BLaER1 (cell line): ENCODE results near the gene HUS1B.

Experiments used
- H3K27ac ChIP-seq: shearing (Covaris generic); formaldehyde crosslinking; 2 replicates; pipeline ENCODE4 v1.8.1; 2022
- H3K27me3 ChIP-seq: shearing (Covaris generic); formaldehyde crosslinking; 2 replicates; pipeline ENCODE4 v1.8.1; 2022
- H3K36me3 ChIP-seq: shearing (Covaris generic); formaldehyde crosslinking; 2 replicates; pipeline ENCODE4 v1.8.1; 2022
- H3K4me1 ChIP-seq: shearing (Covaris generic); formaldehyde crosslinking; 2 replicates; pipeline ENCODE4 v1.8.1; 2022
- H3K4me2 ChIP-seq: shearing (Covaris generic); formaldehyde crosslinking; 2 replicates; pipeline ENCODE4 v1.8.1; 2022
- H3K4me3 ChIP-seq: shearing (Covaris generic); formaldehyde crosslinking; 2 replicates; pipeline ENCODE4 v1.8.1; 2022
- H3K9ac ChIP-seq: shearing (Covaris generic); formaldehyde crosslinking; 2 replicates; pipeline ENCODE4 v1.8.1; 2022
- H3K9me3 ChIP-seq: shearing (Covaris generic); formaldehyde crosslinking; 2 replicates; pipeline ENCODE4 v1.8.1; 2022
- H4K20me1 ChIP-seq: shearing (Covaris generic); formaldehyde crosslinking; 2 replicates; pipeline ENCODE4 v1.8.1; 2022
- Cebpa-rat ChIP-seq: shearing (Covaris generic); IDR thresholded peaks from 2 replicates; pipeline ENCODE4 v1.8.1; 2022

Gene HUS1B

DNA sequence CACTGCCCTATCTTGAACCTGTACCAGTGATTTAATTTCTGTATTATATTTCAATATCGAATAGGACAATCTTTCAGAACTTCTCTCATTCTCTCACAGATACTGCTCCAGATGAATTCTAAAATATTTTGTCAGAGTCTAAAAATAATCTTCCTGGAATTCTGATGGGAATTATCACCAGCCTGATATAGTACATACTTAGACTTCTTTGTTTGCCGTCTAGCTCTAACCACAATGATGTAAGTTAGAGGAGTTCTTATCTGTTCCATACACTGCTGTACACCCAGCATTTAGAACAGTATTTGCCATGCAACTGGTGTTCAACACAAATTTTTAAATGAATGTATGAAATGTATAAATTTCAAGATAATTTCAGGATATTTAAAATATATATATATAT is 1.3 kb upstream of the HUS1B start:
- peaks cover 6% of the 10 kb centered on the region for H3K4me1 ChIP-seq
- H3K4me2 ChIP-seq = no peak overlapping the region
- H3K27ac ChIP-seq = no peak overlapping the region
- peaks cover 19% of the 10 kb centered on the region for H3K36me3 ChIP-seq
- no peaks in the 10 kb centered on the region for H3K27me3 ChIP-seq
- H4K20me1 ChIP-seq = no peaks in the 10 kb centered on the region; the same call in 1 of the 2 replicates
- no peak for TF ChIP-seq Cebpa-rat
- H3K9ac ChIP-seq = no peak overlapping the region
- peaks cover 42% of the 10 kb centered on the region for H3K9me3 ChIP-seq
- no peak overlapping the region for H3K4me3 ChIP-seq

DNA sequence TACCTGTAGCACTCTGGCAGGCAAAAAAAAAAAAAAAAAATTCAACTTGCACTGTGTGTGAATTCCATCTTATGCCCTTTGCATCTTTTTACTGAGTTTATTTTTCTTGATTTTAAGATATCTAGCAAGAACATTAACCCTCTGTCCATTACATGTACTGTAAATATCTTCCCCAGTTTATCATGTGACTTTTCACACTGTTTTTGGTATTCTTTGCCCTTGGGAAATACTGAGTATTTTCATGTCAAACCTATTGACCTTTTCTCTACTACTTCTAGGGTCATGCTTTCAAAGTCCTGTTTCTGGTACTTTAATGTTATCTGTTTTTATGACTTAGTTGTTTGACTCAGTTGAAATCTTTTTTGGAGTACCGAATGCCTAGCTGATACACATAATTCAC is 843 bp upstream of the HUS1B start:
- peaks cover 39% of the 10 kb centered on the region for H3K9me3 ChIP-seq
- H3K4me1 ChIP-seq = peaks cover 6% of the 10 kb centered on the region
- no peak for TF ChIP-seq Cebpa-rat
- no peak overlapping the region for H3K9ac ChIP-seq
- no peaks in the 10 kb centered on the region; the same call in 1 of the 2 replicates for H4K20me1 ChIP-seq
- peaks cover 19% of the 10 kb centered on the region for H3K36me3 ChIP-seq
- no peak overlapping the region for H3K4me3 ChIP-seq
- H3K27ac ChIP-seq = no peak overlapping the region
- H3K27me3 ChIP-seq = no peaks in the 10 kb centered on the region
- H3K4me2 ChIP-seq = no peak overlapping the region

DNA sequence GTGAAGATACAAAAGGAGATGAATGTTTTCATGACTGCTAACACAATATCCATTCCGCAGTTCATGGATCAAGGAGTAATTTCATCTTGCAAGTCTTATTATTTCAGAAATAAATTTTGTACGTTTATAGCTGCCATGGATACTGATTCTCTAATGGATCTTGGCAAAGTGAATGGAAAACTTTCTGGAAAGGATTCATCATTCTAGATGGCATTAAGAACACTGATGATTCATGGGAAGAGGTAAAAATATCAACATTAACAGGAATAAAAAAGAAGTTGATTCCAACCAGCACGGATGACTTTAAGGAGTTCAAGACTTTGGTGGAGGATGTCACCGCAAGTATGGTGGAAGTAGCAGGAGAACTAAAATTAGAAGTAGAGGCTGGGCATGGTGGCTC is 2.8 kb downstream of the HUS1B start:
- no peak overlapping the region for H3K4me2 ChIP-seq
- no peak for TF ChIP-seq Cebpa-rat

DNA sequence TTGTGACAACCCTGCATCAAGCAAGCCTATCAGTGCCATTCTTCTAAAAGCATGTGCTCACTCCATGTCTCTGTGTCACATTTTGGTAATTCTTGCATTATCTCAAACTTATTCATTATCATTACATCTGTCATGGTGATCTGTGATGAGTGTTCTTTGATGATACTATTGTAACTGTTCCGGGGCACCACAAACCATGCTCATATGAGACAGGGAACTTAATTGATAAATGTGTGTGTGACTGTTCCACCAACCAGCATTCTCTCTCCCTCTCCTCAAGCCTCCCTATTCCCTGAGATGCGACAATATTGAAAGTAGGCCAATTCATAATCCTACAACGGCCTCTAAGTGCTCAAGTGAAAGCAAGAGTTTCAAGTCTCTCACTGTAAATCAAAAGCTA is 4.0 kb downstream of the HUS1B start:
- Histone ChIP-seq H4K20me1 (no peaks in the 10 kb centered on the region; the same call in 1 of the 2 replicates), H3K27me3 (no peaks in the 10 kb centered on the region), H3K9me3 (peaks cover 29% of the 10 kb centered on the region), H3K9ac (no peak overlapping the region), H3K4me2 (no peak overlapping the region), H3K36me3 (peaks cover 19% of the 10 kb centered on the region), H3K27ac (no peak overlapping the region), H3K4me3 (no peak overlapping the region), H3K4me1 (no peaks in the 10 kb centered on the region)
- TF ChIP-seq Cebpa-rat = no peak

More for the DNA sequence above, 2.8 kb downstream of the HUS1B start:
- H3K27ac ChIP-seq = no peak overlapping the region
- H3K9ac ChIP-seq = no peak overlapping the region
- no peak overlapping the region for H3K4me3 ChIP-seq
- H3K4me1 ChIP-seq = no peaks in the 10 kb centered on the region
- H3K36me3 ChIP-seq = peaks cover 19% of the 10 kb centered on the region
- H3K9me3 ChIP-seq = peaks cover 29% of the 10 kb centered on the region
- no peaks in the 10 kb centered on the region for H3K27me3 ChIP-seq
- no peaks in the 10 kb centered on the region; the same call in 1 of the 2 replicates for H4K20me1 ChIP-seq

DNA sequence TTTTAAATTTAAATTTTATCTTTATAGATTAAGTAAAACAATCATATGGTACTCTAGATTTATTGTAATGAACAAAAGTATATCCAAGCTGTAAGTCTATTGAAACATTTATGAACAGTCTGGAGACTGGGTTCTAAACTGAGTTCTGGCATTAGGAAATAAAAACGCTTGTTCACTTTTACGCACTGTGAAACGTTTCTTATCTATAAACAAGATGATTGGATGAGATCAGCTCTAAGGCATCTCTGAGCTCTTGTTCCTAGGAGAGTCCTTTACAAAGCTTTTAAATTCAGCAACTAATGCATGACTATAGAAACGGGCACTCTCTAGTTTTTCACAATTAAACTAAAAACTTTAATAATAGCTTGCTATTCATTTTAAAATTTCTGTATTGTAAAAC is 6.8 kb downstream of the HUS1B start:
- H3K27me3 ChIP-seq = no peaks in the 10 kb centered on the region
- H3K4me2 ChIP-seq = no peak overlapping the region
- no peak overlapping the region for H3K27ac ChIP-seq
- no peak overlapping the region for H3K9ac ChIP-seq
- no peaks in the 10 kb centered on the region for H3K4me1 ChIP-seq
- peaks cover 14% of the 10 kb centered on the region; the same call in 1 of the 2 replicates for H3K9me3 ChIP-seq
- no peaks in the 10 kb centered on the region; the same call in 1 of the 2 replicates for H4K20me1 ChIP-seq
- H3K4me3 ChIP-seq = no peak overlapping the region
- TF ChIP-seq Cebpa-rat = no peak
- peaks cover 5% of the 10 kb centered on the region; the same call in 1 of the 2 replicates for H3K36me3 ChIP-seq

DNA sequence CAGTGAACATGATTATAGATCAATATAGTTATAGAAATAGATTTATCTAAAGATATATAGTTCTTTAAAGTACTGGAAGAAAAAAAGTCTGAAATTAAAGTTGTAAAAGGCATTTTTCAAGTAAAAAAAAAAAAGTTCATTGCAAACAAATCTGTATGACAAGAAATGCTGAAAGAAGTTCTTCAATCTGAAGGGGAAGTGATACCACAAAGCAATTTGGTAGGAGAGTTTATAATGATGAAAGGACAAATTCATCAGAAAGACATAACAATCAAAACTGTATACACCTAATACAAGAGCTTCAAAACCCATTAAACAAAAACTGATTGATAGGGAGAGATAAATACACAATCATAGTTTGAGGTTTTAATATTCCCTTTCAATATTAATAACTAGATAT is 14.1 kb downstream of the HUS1B start:
- no peaks in the 10 kb centered on the region for H3K27me3 ChIP-seq
- no peak overlapping the region for H3K9ac ChIP-seq
- no peak overlapping the region for H3K4me2 ChIP-seq
- peaks cover 11% of the 10 kb centered on the region; the same call in 1 of the 2 replicates for H3K9me3 ChIP-seq
- H3K4me1 ChIP-seq = no peaks in the 10 kb centered on the region
- no peak overlapping the region for H3K4me3 ChIP-seq
- no peaks in the 10 kb centered on the region for H4K20me1 ChIP-seq
- no peak for TF ChIP-seq Cebpa-rat
- no peak overlapping the region for H3K27ac ChIP-seq
- no peaks in the 10 kb centered on the region for H3K36me3 ChIP-seq

DNA sequence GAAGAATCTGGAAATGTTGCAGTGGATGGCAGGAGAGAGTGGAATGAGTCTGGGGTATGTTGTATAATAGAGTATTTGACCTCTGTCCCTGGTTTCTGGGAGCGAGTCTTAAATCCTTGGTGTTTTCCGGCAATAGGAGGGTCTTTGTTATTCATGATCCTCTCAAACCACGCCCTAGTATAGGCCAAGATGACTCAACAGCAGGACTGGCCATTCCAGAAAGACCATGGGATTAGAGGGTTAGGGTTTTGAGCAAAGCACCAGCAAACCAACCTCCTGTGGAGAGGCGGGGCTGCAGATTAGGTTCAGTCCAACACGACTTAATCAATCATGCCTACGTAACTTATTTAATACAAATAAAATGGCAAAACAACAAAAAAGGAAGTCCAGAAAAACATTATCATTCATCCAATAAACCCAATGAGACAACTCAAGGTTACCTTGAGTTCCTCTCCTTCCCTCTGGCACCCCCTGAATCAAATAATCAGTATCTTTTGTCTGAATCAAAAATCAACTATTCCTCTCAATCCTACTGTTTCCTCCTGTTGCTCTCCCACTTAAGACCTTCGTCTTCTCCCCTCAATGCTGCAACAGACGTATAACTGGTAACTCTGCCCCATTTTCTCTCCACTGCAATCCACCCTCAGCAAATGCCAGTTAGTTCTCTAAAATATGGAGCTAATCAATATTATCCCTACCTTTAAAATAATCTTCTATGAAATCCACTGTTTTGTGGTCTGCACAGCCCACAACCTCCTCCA is 15.5 kb downstream of the HUS1B start:
- Histone ChIP-seq H3K27ac (no peak overlapping the region), H3K4me3 (no peak overlapping the region), H3K9me3 (peaks cover 11% of the 10 kb centered on the region; the same call in 1 of the 2 replicates), H3K4me1 (no peaks in the 10 kb centered on the region), H3K36me3 (peaks cover 13% of the 10 kb centered on the region), H4K20me1 (0 out of 2 replicates have a peak, but pooled peaks cover 9% of the 10 kb centered on the region), H3K27me3 (no peaks in the 10 kb centered on the region), H3K4me2 (no peak overlapping the region), H3K9ac (no peak overlapping the region)
- no peak for TF ChIP-seq Cebpa-rat

DNA sequence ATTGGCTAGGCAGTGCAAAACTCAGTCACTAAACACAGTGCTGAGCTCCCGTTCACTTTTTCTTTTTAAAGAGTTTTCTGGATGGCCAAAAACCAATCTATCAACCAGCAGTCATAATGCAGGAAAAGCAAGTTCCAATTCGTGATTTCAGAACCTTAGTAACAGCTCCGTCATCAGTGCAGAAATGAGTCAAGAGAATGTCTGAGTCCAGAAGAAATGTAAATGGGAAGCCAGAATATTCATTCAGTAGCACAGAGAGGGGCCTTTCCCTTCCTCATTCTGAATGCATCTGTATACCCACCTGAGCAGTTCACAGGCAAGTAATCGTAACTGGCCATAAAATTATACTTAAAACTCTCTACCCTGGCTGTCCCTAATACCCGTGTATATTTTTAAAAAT is 20.4 kb downstream of the HUS1B start:
- Histone ChIP-seq H3K27me3 (no peaks in the 10 kb centered on the region), H3K36me3 (peaks cover 21% of the 10 kb centered on the region), H3K4me3 (no peak overlapping the region), H3K9ac (no peak overlapping the region), H4K20me1 (0 out of 2 replicates have a peak, but pooled peaks cover 9% of the 10 kb centered on the region), H3K4me2 (no peak overlapping the region), H3K27ac (no peak overlapping the region), H3K9me3 (peaks cover 6% of the 10 kb centered on the region; the same call in 1 of the 2 replicates), H3K4me1 (no peaks in the 10 kb centered on the region)
- no peak for TF ChIP-seq Cebpa-rat

DNA sequence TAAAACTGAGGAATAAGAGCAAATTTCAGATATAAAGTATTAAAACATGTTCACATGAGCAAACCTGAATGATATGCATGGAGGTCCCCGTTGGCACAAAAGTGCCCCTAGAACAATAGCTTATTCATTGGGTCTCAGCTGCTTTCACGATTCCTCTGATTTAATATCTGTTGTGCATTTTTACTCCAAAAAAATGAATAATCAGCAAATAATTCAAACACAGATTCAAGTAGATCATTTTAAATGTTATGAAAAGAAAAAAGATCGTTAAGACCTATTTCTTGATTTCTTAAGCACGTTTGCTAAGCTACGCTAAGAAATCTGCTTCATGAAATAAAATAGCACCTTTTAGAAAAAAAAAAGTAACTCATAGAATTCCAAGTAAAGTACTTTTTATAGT is 21.7 kb downstream of the HUS1B start:
- H3K9me3 ChIP-seq = no peaks in the 10 kb centered on the region
- peaks cover 30% of the 10 kb centered on the region for H3K36me3 ChIP-seq
- no peak overlapping the region for H3K9ac ChIP-seq
- H3K4me1 ChIP-seq = no peaks in the 10 kb centered on the region
- no peak overlapping the region for H3K27ac ChIP-seq
- H3K4me2 ChIP-seq = no peak overlapping the region
- H3K4me3 ChIP-seq = no peak overlapping the region
- H3K27me3 ChIP-seq = no peaks in the 10 kb centered on the region
- no peak for TF ChIP-seq Cebpa-rat
- 0 out of 2 replicates have a peak, but pooled peaks cover 9% of the 10 kb centered on the region for H4K20me1 ChIP-seq

DNA sequence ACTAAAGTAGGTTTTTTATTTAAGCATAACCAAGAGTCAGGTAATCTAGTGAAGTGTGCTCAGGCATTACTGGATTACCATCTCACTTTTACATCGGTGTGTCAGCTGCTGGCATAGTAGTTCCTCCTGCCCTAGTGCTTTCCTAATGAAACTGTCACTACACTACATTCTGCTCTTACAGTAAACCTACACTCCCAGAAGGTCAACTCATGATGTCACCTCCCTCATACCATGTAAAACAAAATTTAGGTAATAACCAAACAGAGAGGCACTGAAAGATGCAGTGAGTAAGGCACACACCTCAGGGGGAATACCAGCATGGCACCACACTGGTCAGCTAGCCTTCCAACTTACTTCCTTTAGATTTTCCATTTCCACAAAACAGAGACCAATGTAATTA is 23.3 kb downstream of the HUS1B start:
- Histone ChIP-seq H3K4me2 (no peak overlapping the region), H3K9ac (no peak overlapping the region), H4K20me1 (0 out of 2 replicates have a peak, but pooled peaks cover 9% of the 10 kb centered on the region), H3K27ac (no peak overlapping the region), H3K4me1 (no peaks in the 10 kb centered on the region), H3K36me3 (peaks cover 34% of the 10 kb centered on the region), H3K4me3 (no peak overlapping the region), H3K9me3 (no peaks in the 10 kb centered on the region), H3K27me3 (no peaks in the 10 kb centered on the region)
- TF ChIP-seq Cebpa-rat = no peak
